Stimulated activated CD4-positive, alpha-beta T cell treated with anti-CD3 and anti-CD28 coated beads, Interleukin-2, amount 100 ng/mL, for 24 hours (primary cell): Measurements from ENCODE around the gene PRL.

Experiments
- DNase-seq, 2 donors: peaks; one replicate each; pipeline ENCODE4 v3.0.0-alpha.2; 2020

PRL gene

GRCh38 chr6:22296936-22297335 is at the start of gene PRL:
PRL (minus strand) TSS chr6:22297036; CDS start chr6:22296982, 54 bp downstream.
- no peak for DNase-seq

GRCh38 chr6:22343864-22344263 is 47.0 kb upstream of the PRL start:
- no peak for DNase-seq

- no peak for DNase-seq
These were observed 37.9 kb upstream of the PRL start for GRCh38 chr6:22334778-22335177.

GRCh38 chr6:22333802-22334201 is 37.0 kb upstream of the PRL start:
- DNase-seq, result no peak

GRCh38 chr6:22332711-22333110 is 35.9 kb upstream of the PRL start:
- no peak for DNase-seq

DNA sequence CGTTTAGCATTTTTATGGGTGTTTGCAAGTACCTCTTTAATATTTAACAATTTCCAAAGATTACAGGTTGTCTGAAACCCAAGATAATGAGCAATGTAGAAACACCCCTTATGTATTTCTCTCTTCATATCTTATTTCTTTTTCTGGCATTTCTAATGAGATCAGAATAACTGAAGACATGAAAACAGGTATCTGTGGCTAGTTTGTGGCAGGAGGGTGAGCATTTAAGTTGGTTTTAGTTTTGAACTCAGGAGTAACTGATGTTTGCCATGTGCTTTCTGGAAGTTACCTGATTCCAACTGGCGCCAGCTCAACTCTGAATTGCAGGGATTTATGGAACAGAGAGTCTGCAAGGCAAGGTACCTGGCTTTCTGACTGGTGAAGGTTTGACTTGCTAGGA is 35.4 kb upstream of the PRL start:
- DNase-seq, result no peak

DNA sequence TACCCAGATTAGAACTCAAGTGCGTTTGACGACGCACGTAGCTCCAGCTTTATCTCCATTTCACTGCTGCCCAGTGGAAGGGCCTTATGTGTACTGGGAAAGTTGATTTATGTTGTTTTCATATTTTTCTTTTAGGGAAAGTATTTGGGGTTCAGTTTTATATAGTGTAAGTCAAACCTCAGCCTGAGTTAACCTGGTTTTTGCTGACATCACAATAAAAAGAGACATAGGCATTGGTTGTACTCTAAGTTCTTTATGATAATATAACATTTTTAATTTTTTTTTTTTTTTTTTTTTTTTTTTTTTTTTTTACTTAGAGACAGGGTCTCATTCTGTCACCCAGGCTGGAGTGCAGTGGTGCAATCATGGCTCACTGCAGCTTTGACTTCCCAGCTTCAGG is 34.1 kb upstream of the PRL start:
- no peak for DNase-seq

DNA sequence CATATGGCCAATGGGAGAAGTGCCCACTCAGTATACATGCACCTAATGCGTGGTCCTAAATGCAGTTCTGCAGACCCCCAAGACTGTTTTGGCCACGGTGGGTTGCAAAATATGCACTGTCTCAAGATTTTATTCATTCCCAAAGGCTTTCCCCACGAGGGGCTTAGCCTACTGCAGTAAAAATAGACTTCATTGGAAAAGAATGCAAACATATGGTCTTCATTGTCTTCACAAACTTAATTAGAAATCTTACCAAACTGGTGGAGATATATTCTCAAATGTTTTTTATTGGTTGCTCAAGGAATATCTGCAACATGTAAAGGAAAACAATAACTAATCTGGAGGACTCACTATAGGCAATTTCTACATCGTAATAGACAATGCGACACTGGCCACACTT is 31.6 kb upstream of the PRL start:
- no peak for DNase-seq

DNA sequence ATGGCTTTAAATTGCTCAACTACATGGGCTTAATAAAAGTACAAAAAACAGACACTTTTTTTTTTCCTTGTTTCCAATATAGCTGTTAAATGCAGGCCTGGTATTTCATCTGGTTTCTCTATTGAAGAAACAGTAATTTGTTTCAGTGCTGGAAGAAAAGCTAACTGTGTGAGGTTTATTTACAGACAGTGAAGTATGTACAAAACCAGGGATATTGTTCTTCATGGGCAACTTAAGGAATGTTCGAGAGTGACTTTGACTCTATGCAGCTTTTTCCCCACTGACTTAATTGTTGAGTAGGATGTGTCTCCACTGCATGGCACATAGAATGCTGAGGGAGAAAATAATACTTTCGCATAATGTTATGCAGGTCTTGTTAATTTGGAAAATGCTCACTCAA is 31.0 kb upstream of the PRL start:
- no peak for DNase-seq

GRCh38 chr6:22326500-22326899 is 29.7 kb upstream of the PRL start:
- no peak for DNase-seq

DNA sequence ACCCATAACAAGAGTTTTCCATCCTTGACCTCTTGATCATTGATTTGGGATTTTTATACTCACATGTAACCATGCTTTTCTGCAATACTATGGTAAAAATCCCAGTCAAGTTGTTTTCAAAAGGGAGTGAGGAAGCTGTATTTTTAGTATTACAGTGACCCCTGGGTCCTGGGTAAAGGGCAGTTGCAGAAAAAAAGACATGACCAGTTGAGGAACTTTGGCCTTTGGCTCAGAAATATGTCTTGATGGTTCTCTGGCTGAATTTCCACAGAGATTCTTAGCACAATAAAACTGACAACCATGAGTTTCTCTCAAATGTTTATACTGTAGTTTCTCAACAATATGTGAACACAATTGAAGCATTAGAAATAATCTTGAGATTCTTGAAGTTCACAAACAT is 28.6 kb upstream of the PRL start:
- DNase-seq, result no peak

DNA sequence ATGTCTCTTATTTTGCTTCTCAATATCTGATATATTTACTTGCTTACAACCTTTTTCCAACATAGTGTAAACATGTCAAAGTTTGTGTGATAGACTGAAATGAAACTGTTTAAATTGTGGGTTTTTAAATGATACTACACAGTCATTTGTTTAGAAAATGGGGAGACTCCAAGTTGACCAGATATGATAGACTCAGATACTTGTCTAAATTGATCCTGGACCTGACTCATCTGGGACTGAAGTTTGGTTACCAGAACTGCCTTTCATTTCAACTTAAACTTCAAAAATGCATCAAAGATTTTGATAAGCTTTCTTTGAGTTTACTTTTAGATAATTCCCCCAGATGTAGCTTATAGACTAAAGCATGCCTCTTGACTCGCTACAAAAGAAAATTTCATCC is 27.0 kb upstream of the PRL start:
- no peak for DNase-seq

- DNase-seq, result no peak
These were observed 25.5 kb upstream of the PRL start for GRCh38 chr6:22322103-22323030.

DNA sequence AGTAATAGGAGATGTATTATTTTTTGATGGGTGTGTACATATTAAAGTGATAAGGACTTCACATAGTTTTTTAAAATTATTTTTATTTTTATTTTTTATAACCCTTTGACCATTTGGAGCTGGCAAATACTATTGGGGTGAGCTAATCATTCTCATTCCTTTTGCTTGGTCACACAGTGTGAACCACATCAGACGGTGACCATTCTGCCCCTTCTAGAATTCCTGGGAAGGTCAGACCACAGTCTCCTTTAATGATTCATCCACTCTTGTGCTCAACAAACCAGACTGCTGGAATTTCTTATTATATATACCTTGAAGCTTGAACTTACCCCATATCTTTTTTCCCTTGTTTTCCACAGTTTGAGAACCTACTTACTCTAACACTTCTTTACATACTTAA is 23.9 kb upstream of the PRL start:
- no peak for DNase-seq

DNA sequence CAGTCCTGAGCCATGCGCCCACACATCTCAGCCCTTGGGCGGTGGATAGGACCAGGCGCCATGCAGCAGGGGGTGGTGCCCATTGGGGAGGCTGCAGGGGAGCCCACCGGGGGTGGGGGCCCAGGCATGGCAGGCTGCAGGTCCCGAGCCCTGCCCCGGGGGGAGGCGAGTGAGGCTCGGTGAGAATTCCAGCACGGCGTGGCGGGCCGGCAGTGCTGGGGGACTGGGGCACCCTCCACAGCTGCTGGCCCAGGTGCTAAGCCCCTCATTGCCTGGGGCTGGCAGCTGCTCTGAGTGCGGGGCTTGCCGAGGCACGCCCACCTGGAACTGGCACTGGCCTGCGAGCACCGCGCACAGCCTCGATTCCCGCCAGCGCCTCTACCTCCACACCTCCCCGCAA is 21.6 kb upstream of the PRL start:
- no peak for DNase-seq

DNA sequence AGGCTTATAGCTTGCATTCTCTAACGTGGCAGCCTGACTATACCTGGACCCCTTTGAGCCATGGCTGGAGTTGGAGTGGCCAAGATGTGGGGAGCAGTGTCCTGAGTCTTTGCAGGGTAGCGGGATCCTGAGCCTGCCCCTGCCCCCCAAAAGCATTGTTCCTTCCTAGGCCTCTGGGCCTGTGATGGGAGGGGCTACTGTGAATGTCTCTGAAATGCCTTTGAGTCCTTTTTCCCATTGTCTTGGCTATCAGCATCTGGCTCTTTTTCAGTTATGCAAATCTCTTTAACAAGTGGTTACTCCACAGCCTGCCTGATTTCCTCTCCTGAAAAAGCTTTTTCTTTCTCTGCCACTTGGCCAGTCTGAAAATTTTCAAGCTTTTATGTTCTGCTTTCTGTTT is 17.0 kb upstream of the PRL start:
- DNase-seq, result no peak

GRCh38 chr6:22308939-22309338 is 12.1 kb upstream of the PRL start:
- DNase-seq, result no peak

- no peak for DNase-seq
These were observed 10.1 kb upstream of the PRL start for GRCh38 chr6:22306741-22307466.

DNA sequence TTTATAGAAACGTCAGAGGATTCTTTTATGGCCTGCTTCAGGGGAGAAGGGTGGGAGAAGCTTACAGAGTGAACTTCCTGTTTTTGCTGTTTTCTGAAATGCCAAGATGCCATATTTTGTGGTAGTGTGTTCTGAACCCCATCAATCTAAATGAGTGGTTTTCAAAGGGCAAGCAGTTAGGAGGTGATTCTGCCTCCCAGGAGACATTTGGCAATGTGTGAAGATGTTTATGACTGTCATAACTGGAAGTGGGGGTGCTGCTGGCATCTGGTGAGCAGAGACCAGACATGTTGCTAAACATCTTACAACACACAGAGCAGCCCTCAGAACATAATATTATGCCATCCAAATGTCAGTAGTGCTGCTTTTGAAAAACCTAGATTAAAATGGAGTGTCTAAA is 6.0 kb upstream of the PRL start:
- no peak for DNase-seq

DNA sequence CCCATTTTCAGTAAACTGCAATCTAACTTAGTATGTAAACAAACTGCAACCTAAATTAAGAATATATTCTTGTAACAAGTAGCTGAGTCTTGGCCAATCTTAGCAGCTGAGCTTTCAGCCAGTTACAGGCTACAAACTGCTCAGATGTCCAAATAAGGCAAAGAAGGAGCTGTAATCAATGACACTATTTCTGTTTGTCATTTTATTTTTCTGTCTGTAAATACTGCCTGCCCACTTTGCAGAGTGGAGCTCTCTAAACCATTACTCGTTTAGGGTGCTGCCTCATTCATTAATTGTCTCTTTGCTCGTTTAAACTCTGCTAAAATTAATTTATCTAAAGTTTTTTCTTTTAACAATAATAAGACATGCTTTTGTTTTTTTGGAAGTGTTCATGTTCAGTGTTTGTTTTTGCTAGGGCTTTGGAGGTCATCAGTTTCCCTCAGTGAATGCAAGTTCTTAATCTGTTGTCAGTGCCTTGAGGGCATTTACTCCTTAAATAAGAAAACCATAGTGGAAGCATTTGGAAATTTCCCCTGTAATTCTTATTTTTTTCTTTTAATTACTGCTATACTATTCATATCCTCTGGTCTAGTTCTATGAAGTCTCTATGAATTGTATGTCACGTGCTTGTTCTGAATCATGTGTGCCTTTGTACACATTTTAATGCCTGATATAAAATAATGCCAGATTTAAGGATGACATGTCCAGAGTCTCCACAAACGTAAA is 3.6 kb upstream of the PRL start:
- DNase-seq, result no peak

DNA sequence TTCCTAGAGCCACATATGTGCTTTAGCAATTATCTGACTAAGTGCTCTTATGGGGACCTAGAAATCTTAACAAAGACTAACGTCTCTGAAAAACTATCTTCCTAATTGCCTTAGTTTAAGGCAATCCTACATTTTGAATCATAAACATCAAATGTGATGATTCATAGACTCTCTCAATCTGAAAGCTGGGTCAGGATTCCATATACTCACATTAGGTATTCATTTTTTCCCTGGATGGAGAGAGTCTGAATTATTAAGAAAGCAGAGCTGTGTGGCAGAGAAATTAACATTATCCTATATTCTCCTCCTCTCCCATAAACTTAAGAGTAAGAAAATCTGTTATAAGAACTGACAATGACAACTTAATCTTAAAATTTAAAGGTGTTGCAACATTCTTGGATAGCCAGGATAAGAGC is 1.6 kb upstream of the PRL start:
- DNase-seq, result no peak

GRCh38 chr6:22296067-22296466 is 769 bp downstream of the PRL start:
- no peak for DNase-seq

- no peak for DNase-seq
These were observed 1.7 kb downstream of the PRL start for GRCh38 chr6:22295145-22295544.

DNA sequence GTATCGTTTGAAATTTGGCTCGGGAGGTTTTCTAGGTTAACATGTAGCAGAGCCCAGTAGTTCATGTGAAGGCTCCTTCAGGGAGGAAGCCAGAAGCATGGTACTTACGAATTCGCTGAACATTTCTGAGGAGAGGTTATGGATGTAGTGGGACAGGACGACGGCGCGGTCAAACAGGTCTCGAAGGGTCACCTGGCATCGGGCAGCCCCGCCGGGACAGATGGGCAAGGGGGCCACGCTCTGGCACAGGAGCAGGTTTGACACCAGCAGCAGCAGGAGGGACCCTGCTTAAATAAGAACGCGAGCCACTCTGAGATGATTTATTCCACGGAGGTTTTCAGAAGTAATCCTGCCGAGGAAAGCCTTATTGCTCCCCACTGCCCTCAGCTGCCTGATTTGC is 2.5 kb downstream of the PRL start:
- DNase-seq, result no peak
